NCI-H1105 (cell line): Measurements from ENCODE around the gene MAFF.
A peak's percentile ranks its signal among the peaks of the same experiment; 100 is the strongest.
"Not testable (repeated sequence)": the region's sequence is repeated elsewhere in the genome, so short reads cannot be mapped to it uniquely, and the experiment has no call there.

Experiments
- DNase-seq: peaks from one replicate; lab custom pipeline; 2025; lab: John Stamatoyannopoulos, UW

MAFF gene

DNA sequence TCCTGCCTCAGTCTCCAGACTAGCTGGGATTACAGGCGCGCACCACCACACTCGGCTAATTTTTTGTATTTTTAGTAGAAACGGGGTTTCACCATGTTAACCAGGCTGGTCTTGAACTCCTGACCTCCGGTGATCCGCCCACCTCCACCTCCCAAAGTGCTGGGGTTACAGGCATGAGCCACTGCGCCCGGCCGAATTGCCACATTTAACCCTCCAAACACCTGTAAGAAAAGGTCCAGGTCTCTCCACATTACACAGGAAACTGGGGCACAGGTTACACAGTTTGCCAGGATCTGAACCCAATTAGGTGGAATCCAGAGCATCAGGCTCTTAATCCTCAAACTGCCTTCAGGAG, 24.2 kb upstream of the MAFF start:
- DNase-seq: not testable (repeated sequence)

DNA sequence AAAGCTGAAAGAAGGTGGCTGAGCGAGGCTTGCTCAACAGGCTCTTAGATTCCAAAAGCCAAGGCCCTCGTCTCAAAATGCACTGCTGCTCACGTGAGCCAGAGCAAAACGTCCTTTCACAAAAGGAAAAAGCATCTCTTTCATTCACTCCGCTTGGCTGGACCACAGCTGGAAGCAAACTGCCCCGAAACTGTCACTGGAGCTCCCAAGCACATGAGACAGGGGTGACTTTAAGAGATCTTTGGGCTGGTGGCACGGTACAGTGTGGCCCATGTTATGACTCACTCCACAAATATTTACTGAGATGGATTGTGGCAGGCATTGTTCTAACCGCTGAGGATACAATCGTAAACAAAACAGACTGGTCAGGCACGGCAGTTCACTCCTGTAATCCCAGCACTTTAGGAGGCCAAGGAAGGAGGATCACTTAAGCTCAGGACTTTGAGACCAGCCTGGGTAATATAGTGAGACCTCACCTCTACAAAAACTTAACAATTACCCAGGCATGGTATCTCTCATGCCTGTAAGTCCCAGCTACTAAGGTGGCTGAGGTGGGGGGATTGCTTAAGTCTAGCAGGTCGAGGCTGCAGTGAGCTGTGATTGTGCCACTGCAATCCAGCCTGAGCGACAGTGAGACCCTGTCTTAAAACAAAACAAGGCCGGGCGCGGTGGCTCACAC, 23.7 kb upstream of the MAFF start:
- DNase-seq: no peak

- DNase-seq: not testable (repeated sequence)
Measured at GRCh38 chr22:38178605-38178937, 23.2 kb upstream of the MAFF start.

DNA sequence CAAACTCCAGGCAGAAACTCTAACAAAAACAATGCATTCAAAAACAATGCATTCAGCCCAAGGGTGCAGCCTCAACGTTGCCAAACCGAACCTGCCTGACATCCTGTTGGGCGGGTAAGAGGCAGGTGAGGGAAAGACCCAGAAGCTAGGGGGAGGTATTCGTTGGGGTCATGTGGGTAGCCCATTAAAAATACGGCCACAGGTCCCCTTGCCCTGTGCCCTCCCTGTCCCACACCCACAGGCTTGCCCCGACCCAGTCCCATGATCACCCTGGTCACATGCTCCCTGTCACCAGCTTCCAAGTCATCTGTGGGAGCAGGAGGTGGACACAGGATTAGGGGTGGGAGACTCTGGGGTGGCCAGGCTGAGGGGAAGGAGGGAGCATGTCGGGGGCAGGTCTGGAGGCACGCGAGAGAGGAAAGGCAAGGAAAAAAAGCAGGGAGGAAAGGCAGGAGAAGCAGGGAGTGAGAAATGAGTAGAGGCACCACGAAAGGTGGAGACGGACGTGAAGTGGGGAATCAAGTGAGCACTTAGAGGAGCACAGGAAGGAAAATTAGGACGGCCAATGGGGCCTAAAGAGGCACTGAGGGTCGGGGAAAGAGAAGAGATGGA, 20.8 kb upstream of the MAFF start:
- DNase-seq: no peak

GRCh38 chr22:38181453-38182200, 20.2 kb upstream of the MAFF start, which contains the start of gene PLA2G6:
PLA2G6 (minus strand) TSS chr22:38181830; CDS start chr22:38169426, 12,404 bp downstream.
- peak; percentile 97 for DNase-seq

GRCh38 chr22:38184788-38185187, 17.0 kb upstream of the MAFF start:
- no peak for DNase-seq

GRCh38 chr22:38186429-38186828, 15.4 kb upstream of the MAFF start:
- DNase-seq: no peak

GRCh38 chr22:38187413-38188212, 14.2 kb upstream of the MAFF start:
- DNase-seq: peak; percentile 44

DNA sequence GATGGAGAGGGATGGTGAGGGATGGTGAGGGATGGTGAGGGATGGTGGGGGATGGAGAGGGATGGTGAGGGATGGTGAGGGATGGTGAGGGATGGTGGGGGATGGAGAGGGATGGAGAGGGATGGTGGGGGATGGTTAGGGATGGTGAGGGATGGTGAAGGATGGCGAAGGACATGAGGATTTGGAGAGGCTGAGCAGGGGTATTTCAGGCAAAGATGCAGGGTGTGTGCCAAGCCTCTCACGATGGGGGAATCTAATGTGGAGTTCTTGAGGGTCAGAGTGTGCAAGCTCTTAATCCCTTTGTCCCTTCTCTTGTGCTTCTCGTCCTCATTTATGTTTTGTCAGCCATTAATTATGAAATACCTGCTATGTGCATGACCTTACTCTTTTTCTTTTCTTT, 12.7 kb upstream of the MAFF start:
- DNase-seq: no peak

- DNase-seq: no peak
Measured at GRCh38 chr22:38190581-38190980, 11.2 kb upstream of the MAFF start.

DNA sequence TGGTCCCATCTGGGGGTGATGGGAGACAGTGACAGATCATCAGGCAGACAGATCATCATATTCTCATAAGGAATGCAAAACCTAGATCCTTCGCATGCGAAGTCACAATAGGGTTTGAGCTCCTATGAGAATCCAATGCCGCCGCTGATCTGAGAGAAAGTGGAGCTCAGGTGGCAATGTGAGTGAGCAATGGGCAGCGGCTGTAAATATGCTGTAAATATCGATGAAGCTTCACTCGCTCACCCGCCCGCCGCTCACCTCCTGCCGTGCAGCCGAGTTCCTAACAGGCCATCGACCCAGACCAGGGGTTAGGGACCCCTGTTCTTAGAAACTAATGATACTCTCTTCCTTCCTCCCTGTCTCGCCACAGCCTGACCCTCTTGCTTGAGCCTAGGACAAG, 10.7 kb upstream of the MAFF start:
- no peak for DNase-seq

- DNase-seq: no peak
Measured at GRCh38 chr22:38191731-38192474, 9.9 kb upstream of the MAFF start.

DNA sequence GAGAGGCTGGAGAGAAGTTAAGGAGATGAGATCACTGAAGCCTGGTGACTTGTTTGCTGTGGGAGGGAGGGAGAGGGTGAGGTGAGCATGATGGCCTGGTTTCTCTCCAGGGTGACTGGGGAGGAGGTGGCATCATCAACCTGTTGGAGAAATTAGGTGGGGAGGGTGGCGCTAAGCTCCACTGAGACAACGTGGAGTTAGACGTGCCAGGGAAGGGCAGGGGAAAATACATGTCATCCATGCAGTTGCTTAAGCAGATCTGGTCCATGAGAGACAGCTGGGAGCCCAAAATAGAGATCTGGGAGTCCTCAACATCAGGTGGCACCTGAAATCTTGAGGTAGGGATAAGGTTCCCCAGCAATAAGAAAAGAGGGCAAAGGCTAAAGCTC, 9.3 kb upstream of the MAFF start:
- no peak for DNase-seq

DNA sequence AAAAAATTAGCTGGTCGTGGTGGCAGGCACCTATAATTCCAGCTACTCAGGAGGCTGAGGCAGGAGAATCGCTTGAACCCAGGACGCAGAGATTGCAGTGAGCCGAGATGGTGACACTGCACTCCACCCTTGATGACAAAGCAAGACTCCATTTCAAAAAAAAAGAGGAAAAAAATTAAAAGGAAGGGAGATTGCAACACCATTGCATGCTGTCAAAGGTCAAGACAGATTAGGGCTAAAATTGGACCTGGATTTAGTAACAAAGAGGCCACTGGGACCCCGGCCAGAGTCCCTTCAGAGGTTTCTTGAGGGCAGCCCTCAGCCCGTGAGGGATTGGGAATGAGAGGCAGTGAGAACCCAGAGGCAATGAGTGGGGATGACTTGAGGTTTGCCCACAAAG, 8.2 kb upstream of the MAFF start:
- no peak for DNase-seq

DNA sequence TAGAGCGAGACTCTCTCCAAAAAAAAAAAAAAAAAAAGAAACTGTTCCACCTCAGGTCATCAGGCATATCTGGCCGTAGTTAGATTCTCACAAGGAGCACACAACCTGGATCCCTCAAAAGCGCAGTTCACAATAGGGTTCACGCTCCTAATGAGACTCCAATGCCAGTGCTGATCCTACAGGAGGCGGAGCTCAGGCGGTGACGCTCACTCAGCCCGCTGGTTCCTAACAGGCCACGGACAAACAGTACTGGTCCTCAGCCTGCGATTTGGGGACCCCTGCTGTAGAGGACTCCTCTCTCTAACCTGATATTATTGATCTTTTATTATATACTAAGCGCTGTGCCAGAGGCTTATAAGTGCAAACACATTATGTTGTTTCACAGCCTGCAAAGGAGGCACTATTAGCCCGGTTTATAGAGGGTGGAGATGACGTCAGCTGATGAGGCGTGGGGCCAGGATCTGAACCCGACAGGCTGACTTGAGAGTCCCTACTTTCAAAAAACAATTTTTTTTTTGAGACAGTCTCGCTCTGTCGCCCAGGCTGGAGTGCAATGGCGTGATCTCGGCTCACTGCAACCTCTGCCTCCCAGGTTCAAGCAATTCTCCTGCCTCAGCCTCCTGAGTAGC, 4.9 kb upstream of the MAFF start:
- no peak for DNase-seq

DNA sequence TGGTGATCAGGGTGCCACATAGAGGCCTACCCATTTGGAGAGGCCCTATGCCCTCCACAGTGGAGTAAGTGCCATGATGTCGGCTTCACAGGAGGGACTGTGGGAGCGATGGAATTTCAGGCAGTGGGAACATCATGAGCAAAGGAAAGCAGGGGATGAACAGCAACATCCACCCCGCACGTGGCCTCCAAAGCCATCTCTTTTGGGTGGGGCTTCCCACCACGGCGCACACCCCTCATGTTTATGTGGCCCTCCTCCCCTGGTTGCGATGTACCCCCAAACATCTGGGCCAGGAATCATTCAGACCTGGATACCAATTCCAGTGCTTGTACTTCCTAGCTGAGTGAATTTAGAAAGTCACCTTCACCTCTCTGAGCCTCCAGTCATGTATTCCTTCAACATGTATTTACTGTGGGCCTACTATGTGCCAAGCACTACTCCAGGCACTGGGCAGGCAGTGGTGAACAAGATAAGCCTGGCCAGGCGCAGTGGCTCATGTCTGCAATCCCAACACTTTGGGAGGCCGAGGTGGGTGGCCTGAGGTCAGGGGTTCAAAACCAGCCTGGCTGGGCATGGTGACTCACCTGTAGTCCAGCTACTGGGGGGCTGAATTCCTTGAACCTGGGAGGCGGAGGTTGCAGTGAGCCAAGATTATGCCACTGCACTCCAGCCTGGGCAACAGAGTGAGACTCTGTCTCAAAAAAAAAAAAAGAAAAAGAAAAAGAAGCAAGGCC, 1.8 kb upstream of the MAFF start:
- DNase-seq: no peak

DNA sequence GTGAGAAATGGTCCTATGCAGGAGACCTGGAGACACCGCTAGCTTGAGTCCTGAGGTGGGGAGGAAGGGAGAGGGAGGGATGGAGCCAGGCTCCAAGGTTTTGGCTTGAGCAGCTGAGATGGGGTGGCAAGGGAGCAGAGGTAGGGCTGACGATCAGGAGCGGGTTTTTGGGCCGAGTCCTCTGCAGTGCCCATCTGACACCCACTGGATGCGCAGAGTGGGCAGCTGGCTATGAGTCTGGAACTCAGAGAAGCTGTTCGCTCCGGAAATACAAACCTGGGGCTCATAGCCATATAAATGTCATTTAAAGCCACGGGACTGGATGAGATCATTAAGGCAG, 453 bp upstream of the MAFF start:
- no peak for DNase-seq

GRCh38 chr22:38202437-38203089, 769 bp downstream of the MAFF start:
- peak; percentile 53 for DNase-seq

DNA sequence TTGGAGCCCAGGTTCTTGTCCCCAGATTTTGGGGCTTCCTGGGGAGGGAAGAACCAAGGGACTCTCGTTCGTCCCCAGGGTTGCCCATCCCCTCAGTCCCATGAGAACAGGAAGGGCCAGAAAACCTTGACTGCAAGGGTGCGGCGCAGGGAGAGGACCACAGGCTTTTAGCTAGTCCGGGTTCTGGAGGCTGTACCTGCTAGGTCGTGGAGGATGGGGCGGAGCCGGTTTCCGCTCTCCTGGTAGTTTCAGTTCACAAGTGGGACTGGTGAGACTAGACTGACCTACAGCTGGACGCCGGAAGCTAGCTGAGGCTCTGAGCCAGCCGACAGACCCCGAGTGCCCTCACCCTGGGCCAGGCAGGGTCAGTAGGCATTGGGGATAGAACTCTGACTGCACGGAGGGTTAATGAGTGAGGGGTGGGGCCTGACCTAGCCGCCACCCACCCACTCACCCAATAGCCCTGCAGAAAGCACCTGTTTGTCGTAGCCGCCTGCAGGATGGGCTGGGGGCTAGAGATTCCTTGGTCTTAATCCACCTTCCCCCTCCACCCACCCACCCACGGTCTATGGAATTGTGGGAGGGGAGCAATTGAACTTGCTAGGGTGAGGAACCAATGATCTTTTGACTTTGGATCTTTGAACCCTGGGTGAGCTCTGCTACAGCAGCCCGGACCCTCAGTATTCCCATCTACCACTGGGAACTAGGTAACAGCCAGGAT, 1.5 kb downstream of the MAFF start:
- DNase-seq: no peak
